ENCODE data around the gene FKRP.

DNA sequence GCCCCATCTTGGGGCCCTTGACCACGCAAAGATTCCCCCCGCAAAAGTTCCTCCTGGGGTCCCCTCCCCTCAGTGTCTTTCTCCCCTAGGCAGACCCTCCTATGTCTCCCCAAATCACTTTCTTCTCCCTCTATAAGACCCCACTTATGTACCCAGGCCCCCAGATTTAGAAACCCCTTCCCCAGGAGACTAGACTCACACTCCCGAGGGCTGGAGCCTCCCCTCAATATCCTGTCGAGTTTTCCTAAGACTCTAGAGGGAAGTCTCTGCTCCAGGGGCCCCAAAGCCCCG, 41.1 kb downstream of the FKRP start:
- TF ChIP-seq, protein P1, sequence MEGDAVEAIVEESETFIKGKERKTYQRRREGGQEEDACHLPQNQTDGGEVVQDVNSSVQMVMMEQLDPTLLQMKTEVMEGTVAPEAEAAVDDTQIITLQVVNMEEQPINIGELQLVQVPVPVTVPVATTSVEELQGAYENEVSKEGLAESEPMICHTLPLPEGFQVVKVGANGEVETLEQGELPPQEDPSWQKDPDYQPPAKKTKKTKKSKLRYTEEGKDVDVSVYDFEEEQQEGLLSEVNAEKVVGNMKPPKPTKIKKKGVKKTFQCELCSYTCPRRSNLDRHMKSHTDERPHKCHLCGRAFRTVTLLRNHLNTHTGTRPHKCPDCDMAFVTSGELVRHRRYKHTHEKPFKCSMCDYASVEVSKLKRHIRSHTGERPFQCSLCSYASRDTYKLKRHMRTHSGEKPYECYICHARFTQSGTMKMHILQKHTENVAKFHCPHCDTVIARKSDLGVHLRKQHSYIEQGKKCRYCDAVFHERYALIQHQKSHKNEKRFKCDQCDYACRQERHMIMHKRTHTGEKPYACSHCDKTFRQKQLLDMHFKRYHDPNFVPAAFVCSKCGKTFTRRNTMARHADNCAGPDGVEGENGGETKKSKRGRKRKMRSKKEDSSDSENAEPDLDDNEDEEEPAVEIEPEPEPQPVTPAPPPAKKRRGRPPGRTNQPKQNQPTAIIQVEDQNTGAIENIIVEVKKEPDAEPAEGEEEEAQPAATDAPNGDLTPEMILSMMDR (optimal IDR thresholded peaks at IDR 0.05 in 1 of 3, IDR thresholded peaks at IDR 0.05 in 1 of 3, conservative IDR thresholded peaks at IDR 0.05 in 1 of 3; ENCODE audit: extremely low read depth in 1 of 3, insufficient read depth in 2 of 3, low read length in 3 of 3) = no peak
- no peak for TF ChIP-seq EZH2 (IDR thresholded peaks at IDR 0.05; ENCODE audit: low read length)
